Neural progenitor cell (in vitro differentiated cells): ENCODE measurements around the gene GPI.

Experiments
- EZH2phosphoT487 ChIP-seq: fragments of 200-600 bp; sonication (generic); IDR thresholded peaks from 2 replicates; pipeline ENCODE4 v1.6.1; 2017; ENCODE audit warnings: antibody characterized with exemption
- TF ChIP-seq, protein P1 (sequence below): fragments of 200-600 bp; sonication (generic); IDR thresholded peaks from 2 replicates; pipeline ENCODE4 v1.5.1; 2017; ENCODE audit warnings: antibody characterized with exemption, mild to moderate bottlenecking

DNA sequence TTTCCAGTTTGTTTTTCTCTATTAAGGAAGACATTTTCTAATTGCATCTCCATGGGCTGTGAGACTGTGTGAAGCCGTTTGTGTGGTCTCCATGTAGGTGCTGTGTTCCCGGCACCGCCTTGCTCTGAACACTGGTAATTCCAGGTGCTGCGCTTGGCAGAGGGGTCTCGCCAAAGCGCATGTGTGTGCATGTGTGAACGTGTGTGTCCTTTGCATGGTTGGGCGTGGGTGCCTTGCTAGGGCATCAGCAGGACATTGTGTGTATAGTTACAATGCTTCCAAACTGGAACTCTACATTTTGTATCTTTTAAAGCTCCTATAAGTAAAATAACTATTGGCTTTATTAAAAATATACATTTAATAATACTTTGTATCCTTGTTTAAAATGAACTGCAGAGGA, 9.8 kb upstream of the GPI start:
- TF ChIP-seq, protein P1, sequence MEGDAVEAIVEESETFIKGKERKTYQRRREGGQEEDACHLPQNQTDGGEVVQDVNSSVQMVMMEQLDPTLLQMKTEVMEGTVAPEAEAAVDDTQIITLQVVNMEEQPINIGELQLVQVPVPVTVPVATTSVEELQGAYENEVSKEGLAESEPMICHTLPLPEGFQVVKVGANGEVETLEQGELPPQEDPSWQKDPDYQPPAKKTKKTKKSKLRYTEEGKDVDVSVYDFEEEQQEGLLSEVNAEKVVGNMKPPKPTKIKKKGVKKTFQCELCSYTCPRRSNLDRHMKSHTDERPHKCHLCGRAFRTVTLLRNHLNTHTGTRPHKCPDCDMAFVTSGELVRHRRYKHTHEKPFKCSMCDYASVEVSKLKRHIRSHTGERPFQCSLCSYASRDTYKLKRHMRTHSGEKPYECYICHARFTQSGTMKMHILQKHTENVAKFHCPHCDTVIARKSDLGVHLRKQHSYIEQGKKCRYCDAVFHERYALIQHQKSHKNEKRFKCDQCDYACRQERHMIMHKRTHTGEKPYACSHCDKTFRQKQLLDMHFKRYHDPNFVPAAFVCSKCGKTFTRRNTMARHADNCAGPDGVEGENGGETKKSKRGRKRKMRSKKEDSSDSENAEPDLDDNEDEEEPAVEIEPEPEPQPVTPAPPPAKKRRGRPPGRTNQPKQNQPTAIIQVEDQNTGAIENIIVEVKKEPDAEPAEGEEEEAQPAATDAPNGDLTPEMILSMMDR, result no peak
- TF ChIP-seq EZH2phosphoT487, result no peak
